HepG2 (cell line): ENCODE measurements around the gene CCDC57. TPM values are rescaled to one million over a fixed set of nuclear protein-coding genes. Genes with fewer than 3 reads are reported as not detected.

Experiments
- ATF6 ChIP-seq: sonication (generic); formaldehyde crosslinking; conservative IDR thresholded peaks from 2 replicates; pipeline ENCODE4 v1.4.0; 2020; ENCODE audit warnings: missing genetic modification reagents
- CENPBD1 ChIP-seq: sonication (generic); formaldehyde crosslinking; IDR thresholded peaks from 2 replicates; pipeline ENCODE4 v1.8.0; 2022; ENCODE audit warnings: missing genetic modification reagents, low read depth, mild to moderate bottlenecking, borderline replicate concordance
- KLF13 ChIP-seq: sonication (generic); formaldehyde crosslinking; IDR thresholded peaks from 2 replicates; pipeline ENCODE4 v1.4.0; 2020; ENCODE audit warnings: mild to moderate bottlenecking, missing genetic modification reagents
- PRDM4 ChIP-seq: sonication (generic); formaldehyde crosslinking; IDR thresholded peaks from 2 replicates; pipeline ENCODE4 v1.9.0; 2021; ENCODE audit warnings: missing genetic modification reagents, borderline replicate concordance
- REXO4 ChIP-seq: sonication (generic); formaldehyde crosslinking; IDR thresholded peaks from 2 replicates; pipeline ENCODE4 v1.8.0; 2022; ENCODE audit warnings: missing genetic modification reagents, mild to moderate bottlenecking, borderline replicate concordance
- SOX13 ChIP-seq, 3 experiments: fragments of 450-650 bp in 1 of 3; sonication (generic) in 1 of 3; formaldehyde crosslinking in 1 of 3; IDR thresholded peaks in 2 of 3; conservative IDR thresholded peaks in 1 of 3; 2 replicates each; pipeline versions ENCODE4 v1.5.0 to v1.6.1; 2016 to 2020; ENCODE audit warnings: antibody characterized with exemption in 1 of 3, mild to moderate bottlenecking in 1 of 3, missing compliant biosample characterization in 1 of 3, missing genetic modification reagents in 1 of 3, moderate library complexity in 1 of 3
- ZFY ChIP-seq: sonication (generic); formaldehyde crosslinking; IDR thresholded peaks from 2 replicates; pipeline ENCODE4 v1.4.0; 2020; ENCODE audit warnings: missing genetic modification reagents
- ZNF142 ChIP-seq: sonication (generic); formaldehyde crosslinking; IDR thresholded peaks from 2 replicates; pipeline ENCODE4 v1.4.0; 2020; ENCODE audit warnings: missing genetic modification reagents
- ZNF230 ChIP-seq: sonication (generic); formaldehyde crosslinking; IDR thresholded peaks from 2 replicates; pipeline ENCODE4 v1.4.0; 2020; ENCODE audit warnings: mild to moderate bottlenecking, missing genetic modification reagents
- ZNF570 ChIP-seq: sonication (generic); formaldehyde crosslinking; IDR thresholded peaks from 2 replicates; pipeline ENCODE4 v1.4.0; 2020; ENCODE audit warnings: mild to moderate bottlenecking, missing genetic modification reagents, borderline replicate concordance
- ZNF660 ChIP-seq: sonication (generic); formaldehyde crosslinking; IDR thresholded peaks from 2 replicates; pipeline ENCODE4 v1.5.1; 2020; ENCODE audit warnings: mild to moderate bottlenecking, low read depth, missing genetic modification reagents, borderline replicate concordance
- ZNF770 ChIP-seq: sonication (generic); formaldehyde crosslinking; IDR thresholded peaks from 2 replicates; pipeline ENCODE4 v1.5.0; 2020; ENCODE audit warnings: mild to moderate bottlenecking, missing genetic modification reagents
- ZSCAN31 ChIP-seq: sonication (generic); formaldehyde crosslinking; IDR thresholded peaks from 2 replicates; pipeline ENCODE4 v1.5.0; 2020; ENCODE audit warnings: low read depth, mild to moderate bottlenecking, missing genetic modification reagents
- polyA plus RNA-seq, 8 experiments: library from polyadenylated mRNA; depleted of rRNA in 3 of 8; stranded (reverse) in 7 of 8; unstranded in 1 of 8; fragments of >200 nt; fragmentation: Illumina TruSeq in 4 of 8; extraction: Trizol in 4 of 8; gene quantifications; 2 replicates each; pipeline versions ENCODE4 v1.2.1 to v1.2.3, GENCODE V29; 2011 to 2016; ENCODE audit warnings: low read depth in 4 of 8, missing spikeins in 1 of 8, mixed read lengths in 1 of 8; ENCODE audit not compliant: insufficient read depth in 1 of 8
- total RNA-seq, 5 experiments: library from RNA; depleted of rRNA; stranded (reverse); fragments of >200 nt; fragmentation: Illumina TruSeq; extraction: Trizol; gene quantifications; 2 replicates each; pipeline ENCODE4 v1.2.3, GENCODE V29; 2016; ENCODE audit warnings: low read depth in 1 of 5

The CCDC57 gene
- total and polyA plus RNA-seq, 2 of the 13 experiments (the other 11 are each of a cell fraction or from before 2014, with no cell fraction given): 59.3 to 59.9 TPM

GRCh38 chr17:82076018-82076784 is 136.4 kb downstream of the CCDC57 start (continued):
- no peak for TF ChIP-seq SOX13 (IDR thresholded peaks at IDR 0.05)
- TF ChIP-seq SOX13 (CRISPR knock-in tag; conservative IDR thresholded peaks at IDR 0.05 in 1 of 2, IDR thresholded peaks at IDR 0.05 in 1 of 2): 0 out of 4 replicates have a peak, but pooled peaks of 1 of the 2 experiments have one; percentile 33
- no peak for TF ChIP-seq ZSCAN31 (CRISPR knock-in tag)
- TF ChIP-seq ZNF570 (CRISPR knock-in tag): no peak
- no peak for TF ChIP-seq PRDM4 (CRISPR knock-in tag)
- no peak for TF ChIP-seq ATF6 (CRISPR knock-in tag)
- no peak for TF ChIP-seq ZNF660
- 0 out of 2 replicates have a peak, but pooled peaks have one; percentile 40 for TF ChIP-seq ZNF230 (CRISPR knock-in tag)
- TF ChIP-seq CENPBD1: no peak
- TF ChIP-seq ZNF142: 0 out of 2 replicates have a peak, but pooled peaks have one; percentile 53
- 0 out of 2 replicates have a peak, but pooled peaks have one; percentile 58 for TF ChIP-seq KLF13
- TF ChIP-seq ZNF770 (CRISPR knock-in tag): peak; percentile 66; the same call in 1 of the 2 replicates
- TF ChIP-seq ZFY (CRISPR knock-in tag): no peak
- 0 out of 2 replicates have a peak, but pooled peaks have one; percentile 12 for TF ChIP-seq REXO4
